Fibroblast of lung (primary cell): ENCODE data around the gene GNG13. TPM values are rescaled to one million over a fixed set of nuclear protein-coding genes. Genes with fewer than 3 reads are reported as not detected.

Experiments used
- DNase-seq, 2 donors: peaks; one replicate each; pipeline versions ENCODE4 v3.0.0 to v3.0.0-alpha.2; 2010; ENCODE audit warnings: low read depth in 2 of 2
- H2AFZ ChIP-seq: 2 replicates; pipeline ENCODE4 v1.5.1; 2012; ENCODE audit warnings: low read length, control low read depth, inconsistent platforms
- H3K27ac ChIP-seq: 2 replicates; pipeline ENCODE4 v1.5.1; 2011; ENCODE audit warnings: low read length, control low read depth; ENCODE audit not compliant: insufficient read depth
- H3K27me3 ChIP-seq: 2 replicates; pipeline ENCODE4 v1.5.1; 2011; ENCODE audit warnings: mild to moderate bottlenecking, low read length; ENCODE audit not compliant: control insufficient read depth, insufficient read depth
- H3K36me3 ChIP-seq: 2 replicates; pipeline ENCODE4 v1.5.1; 2011; ENCODE audit warnings: low read length; ENCODE audit not compliant: control insufficient read depth, insufficient read depth
- H3K4me1 ChIP-seq: 2 replicates; pipeline ENCODE4 v1.5.1; 2011; ENCODE audit warnings: low read length; ENCODE audit not compliant: control insufficient read depth, insufficient read depth; ENCODE audit errors: extremely low read depth
- H3K4me2 ChIP-seq: 2 replicates; pipeline ENCODE4 v1.5.1; 2011; ENCODE audit warnings: low read length, control low read depth; ENCODE audit not compliant: insufficient read depth; ENCODE audit errors: extremely low read depth
- H3K4me3 ChIP-seq, 4 experiments: fragments of 200-600 bp in 1 of 4; sonication (generic) in 1 of 4; replicated peaks in 1 of 4; 2 replicates each; pipeline ENCODE4 v1.5.1; 2011 to 2016; ENCODE audit warnings: low read length in 4 of 4, low read depth in 3 of 4, mild to moderate bottlenecking in 3 of 4, control low read depth in 2 of 4, inconsistent platforms in 1 of 4, mixed read lengths in 1 of 4; ENCODE audit not compliant: insufficient read depth in 1 of 4; ENCODE audit errors: control extremely low read depth in 1 of 4
- H3K79me2 ChIP-seq: 2 replicates; pipeline ENCODE4 v1.5.1; 2012; ENCODE audit warnings: mild to moderate bottlenecking, low read length, inconsistent platforms; ENCODE audit not compliant: control insufficient read depth, insufficient read depth
- H3K9ac ChIP-seq: 2 replicates; pipeline ENCODE4 v1.5.1; 2011; ENCODE audit warnings: mild to moderate bottlenecking, low read length, control low read depth; ENCODE audit not compliant: insufficient read depth
- H3K9me3 ChIP-seq: 2 replicates; pipeline ENCODE4 v1.5.1; 2012; ENCODE audit warnings: low read depth, low read length; ENCODE audit not compliant: control insufficient read depth, insufficient read depth
- H4K20me1 ChIP-seq: 2 replicates; pipeline ENCODE4 v1.5.1; 2011; ENCODE audit warnings: low read length; ENCODE audit not compliant: control insufficient read depth, insufficient read depth; ENCODE audit errors: extremely low read depth
- CTCF ChIP-seq, 2 donors: IDR thresholded peaks in 1 of 2; conservative IDR thresholded peaks in 1 of 2; 1 replicate in 1 of 2; 2 replicates in 1 of 2; pipeline ENCODE4 v1.5.1; 2011 to 2012; ENCODE audit warnings: low read length in 2 of 2, control low read depth in 1 of 2, inconsistent platforms in 1 of 2, low read depth in 1 of 2, mild to moderate bottlenecking in 1 of 2
- EZH2 ChIP-seq: IDR thresholded peaks from 2 replicates; pipeline ENCODE4 v1.5.1; 2012; ENCODE audit warnings: low read length, control low read depth, mild to moderate bottlenecking; ENCODE audit errors: missing control alignments
- polyA plus RNA-seq, 2 donors: library from polyadenylated mRNA; depleted of rRNA in 1 of 2; stranded (reverse) in 1 of 2; unstranded in 1 of 2; fragments of >200 nt; gene quantifications; 2 replicates each; pipeline ENCODE4 v1.2.1, GENCODE V29; 2011 to 2012; ENCODE audit warnings: missing spikeins in 1 of 2
- total RNA-seq: library from RNA; depleted of rRNA; stranded (reverse); fragments of >200 nt; gene quantifications from 2 replicates; pipeline ENCODE4 v1.2.1, GENCODE V29; 2014

Gene GNG13
- total and polyA plus RNA-seq, 2 donors (not counting 1 experiment from before 2014, with no cell fraction given): not detected

GRCh38 chr16:749010-749409, 51.5 kb downstream of the GNG13 start:
- Histone ChIP-seq H3K36me3 (no peaks in the 10 kb centered on the region), H4K20me1 (no peaks in the 10 kb centered on the region), H2AFZ (no peak overlapping the region), H3K9me3 (no peaks in the 10 kb centered on the region), H3K79me2 (no peaks in the 10 kb centered on the region), H3K27me3 (peaks cover 9% of the 10 kb centered on the region), H3K27ac (no peak overlapping the region), H3K4me3 (no peak overlapping the region), H3K4me2 (no peak overlapping the region), H3K4me1 (no peaks in the 10 kb centered on the region), H3K9ac (no peak overlapping the region)
- peak; percentile 55 to 80 for DNase-seq
- TF ChIP-seq CTCF (conservative IDR thresholded peaks at IDR 0.05 in 1 of 2, IDR thresholded peaks at IDR 0.05 in 1 of 2; ENCODE audit: low read depth in 1 of 2, low read length in 2 of 2): no peak
- no peak for TF ChIP-seq EZH2

Other genes starting within 250 kb of the GNG13 start
- not detected in 2 replicates for gene PRR35, start 240.3 kb downstream of the GNG13 start, total RNA-seq
- gene PRR35, start 240.3 kb downstream of the GNG13 start, polyA plus RNA-seq: not detected in 2 replicates
- 2.1 and 3.3 TPM in 2 replicates for gene NHLRC4, start 233.7 kb downstream of the GNG13 start, total RNA-seq
- 0.34 and 0.66 TPM in 2 replicates for gene NHLRC4, start 233.7 kb downstream of the GNG13 start, polyA plus RNA-seq
- gene PIGQ, start 230.8 kb downstream of the GNG13 start, total RNA-seq: 20.5 and 22.3 TPM in 2 replicates
- gene PIGQ, start 230.8 kb downstream of the GNG13 start, polyA plus RNA-seq: 11.2 and 13.0 TPM in 2 replicates
- 9.8 and 11.6 TPM in 2 replicates for gene RAB40C, start 210.7 kb downstream of the GNG13 start, total RNA-seq
- gene RAB40C, start 210.7 kb downstream of the GNG13 start, polyA plus RNA-seq: 3.2 and 3.7 TPM in 2 replicates
- gene WFIKKN1, start 169.7 kb downstream of the GNG13 start, total RNA-seq: under 0.01 and 0.17 TPM in 2 replicates
- gene WFIKKN1, start 169.7 kb downstream of the GNG13 start, polyA plus RNA-seq: not detected in 2 replicates
- gene METTL26, start 164.4 kb downstream of the GNG13 start, total RNA-seq: 71.7 and 75.2 TPM in 2 replicates
- gene METTL26, start 164.4 kb downstream of the GNG13 start, polyA plus RNA-seq: 39.2 and 49.7 TPM in 2 replicates
- gene MCRIP2, start 158.9 kb downstream of the GNG13 start, total RNA-seq: 18.0 and 21.8 TPM in 2 replicates
- gene MCRIP2, start 158.9 kb downstream of the GNG13 start, polyA plus RNA-seq: 2.8 and 3.4 TPM in 2 replicates
- 4.6 and 4.8 TPM in 2 replicates for gene WDR90, start 151.4 kb downstream of the GNG13 start, total RNA-seq
- gene WDR90, start 151.4 kb downstream of the GNG13 start, polyA plus RNA-seq: 2.9 and 4.4 TPM in 2 replicates
- 27.7 and 29.6 TPM in 2 replicates for gene RHOT2, start 132.6 kb downstream of the GNG13 start, total RNA-seq
- 35.4 and 39.7 TPM in 2 replicates for gene RHOT2, start 132.6 kb downstream of the GNG13 start, polyA plus RNA-seq
- gene RHBDL1, start 125.1 kb downstream of the GNG13 start, total RNA-seq: 2.6 and 7.1 TPM in 2 replicates
- gene RHBDL1, start 125.1 kb downstream of the GNG13 start, polyA plus RNA-seq: 0.76 and 1.4 TPM in 2 replicates
- gene STUB1, start 120.3 kb downstream of the GNG13 start, total RNA-seq: 114 and 133 TPM in 2 replicates
- 94.6 and 146 TPM in 2 replicates for gene STUB1, start 120.3 kb downstream of the GNG13 start, polyA plus RNA-seq
- gene JMJD8, start 116.4 kb downstream of the GNG13 start, total RNA-seq: 19.8 and 23.8 TPM in 2 replicates
- gene JMJD8, start 116.4 kb downstream of the GNG13 start, polyA plus RNA-seq: 31.5 and 37.8 TPM in 2 replicates
- gene WDR24, start 110.3 kb downstream of the GNG13 start, total RNA-seq: 5.6 and 6.1 TPM in 2 replicates
- gene WDR24, start 110.3 kb downstream of the GNG13 start, polyA plus RNA-seq: 2.1 and 3.5 TPM in 2 replicates
- gene FBXL16, start 94.9 kb downstream of the GNG13 start, total RNA-seq: not detected in 2 replicates
- 0.07 and 0.14 TPM in 2 replicates for gene FBXL16, start 94.9 kb downstream of the GNG13 start, polyA plus RNA-seq
- gene METRN, start 85.6 kb downstream of the GNG13 start, total RNA-seq: 35.3 and 37.5 TPM in 2 replicates
- gene METRN, start 85.6 kb downstream of the GNG13 start, polyA plus RNA-seq: 5.3 and 6.1 TPM in 2 replicates
- 24.9 and 31.5 TPM in 2 replicates for gene ANTKMT, start 79.6 kb downstream of the GNG13 start, total RNA-seq
- gene ANTKMT, start 79.6 kb downstream of the GNG13 start, polyA plus RNA-seq: 4.5 and 6.1 TPM in 2 replicates
- gene CCDC78, start 74.3 kb downstream of the GNG13 start, total RNA-seq: 1.0 and 1.8 TPM in 2 replicates
- gene CCDC78, start 74.3 kb downstream of the GNG13 start, polyA plus RNA-seq: 0.50 and 0.64 TPM in 2 replicates
- 14.1 and 16.3 TPM in 2 replicates for gene HAGHL, start 73.6 kb downstream of the GNG13 start, total RNA-seq
- gene HAGHL, start 73.6 kb downstream of the GNG13 start, polyA plus RNA-seq: 3.1 and 3.7 TPM in 2 replicates
- 31.0 and 38.0 TPM in 2 replicates for gene CIAO3, start 59.7 kb downstream of the GNG13 start, total RNA-seq
- gene CIAO3, start 59.7 kb downstream of the GNG13 start, polyA plus RNA-seq: 9.3 and 14.2 TPM in 2 replicates
- not detected in 2 replicates for gene MSLN, start 40.0 kb downstream of the GNG13 start, total RNA-seq
- gene MSLN, start 40.0 kb downstream of the GNG13 start, polyA plus RNA-seq: not detected in 2 replicates
- 15.9 and 16.2 TPM in 2 replicates for gene RPUSD1, start 12.4 kb downstream of the GNG13 start, total RNA-seq
- gene RPUSD1, start 12.4 kb downstream of the GNG13 start, polyA plus RNA-seq: 8.2 and 10.3 TPM in 2 replicates
- gene CHTF18, start 12.1 kb downstream of the GNG13 start, total RNA-seq: 1.3 and 4.3 TPM in 2 replicates
- gene CHTF18, start 12.1 kb downstream of the GNG13 start, polyA plus RNA-seq: 1.1 and 5.7 TPM in 2 replicates
- gene LMF1, start 170.2 kb upstream of the GNG13 start, total RNA-seq: 10.0 and 12.6 TPM in 2 replicates
- gene LMF1, start 170.2 kb upstream of the GNG13 start, polyA plus RNA-seq: 8.9 and 12.3 TPM in 2 replicates
- gene SOX8, start 181.0 kb upstream of the GNG13 start, total RNA-seq: under 0.01 TPM in 1 of 2 replicates, not detected in the other
- gene SOX8, start 181.0 kb upstream of the GNG13 start, polyA plus RNA-seq: 0.03 TPM in 1 of 2 replicates, not detected in the other